Kidney tubule cell (primary cell): Measurements from ENCODE around the gene DUSP10.

Experiments
- DNase-seq: peaks from one replicate; pipeline ENCODE4 v3.0.0-alpha.2; 2018; ENCODE audit warnings: low spot score

DUSP10 gene

GRCh38 chr1:221741703-221742554 lies at the start of gene DUSP10:
DUSP10 (minus strand) TSS chr1:221742089; CDS start chr1:221739744, 2,345 bp downstream.
- DNase-seq, result peak; percentile 100

- DNase-seq, result no peak
Measured at GRCh38 chr1:221788466-221788865, 46.6 kb upstream of the DUSP10 start.

GRCh38 chr1:221786647-221787046 lies 44.8 kb upstream of the DUSP10 start:
- no peak for DNase-seq

- DNase-seq, result no peak
Measured at GRCh38 chr1:221783936-221784335, 42.0 kb upstream of the DUSP10 start.

GRCh38 chr1:221783437-221783836 lies 41.5 kb upstream of the DUSP10 start:
- DNase-seq, result no peak

GRCh38 chr1:221782970-221783369 lies 41.1 kb upstream of the DUSP10 start:
- DNase-seq, result no peak

GRCh38 chr1:221782477-221782876 lies 40.6 kb upstream of the DUSP10 start:
- peak; percentile 20 for DNase-seq

- peak; percentile 14 for DNase-seq
Measured at GRCh38 chr1:221781102-221781755, 39.3 kb upstream of the DUSP10 start.

- DNase-seq, result no peak
Measured at GRCh38 chr1:221780175-221780574, 38.3 kb upstream of the DUSP10 start.

- DNase-seq, result peak; percentile 68
Measured at GRCh38 chr1:221779771-221780170, 37.9 kb upstream of the DUSP10 start.

GRCh38 chr1:221778535-221779142 lies 36.8 kb upstream of the DUSP10 start:
- DNase-seq, result no peak

GRCh38 chr1:221778125-221778524 lies 36.2 kb upstream of the DUSP10 start:
- DNase-seq, result no peak

GRCh38 chr1:221777431-221778072 lies 35.7 kb upstream of the DUSP10 start:
- DNase-seq, result no peak

- peak; percentile 28 for DNase-seq
Measured at GRCh38 chr1:221776495-221777301, 34.8 kb upstream of the DUSP10 start.

- DNase-seq, result no peak
Measured at GRCh38 chr1:221775206-221775605, 33.3 kb upstream of the DUSP10 start.

GRCh38 chr1:221774054-221774842 lies 32.4 kb upstream of the DUSP10 start:
- no peak for DNase-seq

GRCh38 chr1:221773383-221773782 lies 31.5 kb upstream of the DUSP10 start:
- DNase-seq, result no peak

GRCh38 chr1:221772117-221772516 lies 30.2 kb upstream of the DUSP10 start:
- no peak for DNase-seq

- DNase-seq, result no peak
Measured at GRCh38 chr1:221768444-221769066, 26.7 kb upstream of the DUSP10 start.

GRCh38 chr1:221766210-221766609 lies 24.3 kb upstream of the DUSP10 start:
- no peak for DNase-seq
